SH-SY5Y (cell line): ENCODE measurements around the gene TANC1.

Experiments used
- GATA2 ChIP-seq: IDR thresholded peaks from 2 replicates; pipeline ENCODE4 v1.6.1; 2011; ENCODE audit warnings: mild to moderate bottlenecking, low read depth, low read length
- GATA3 ChIP-seq: IDR thresholded peaks from 2 replicates; pipeline ENCODE4 v1.6.1; 2011; ENCODE audit warnings: low read depth, mild to moderate bottlenecking, low read length, moderate library complexity

GRCh38 chr2:159131267-159131913 lies 162.9 kb downstream of the TANC1 start:
- TF ChIP-seq GATA2, result no peak
- TF ChIP-seq GATA3, result no peak
